C4-2B (cell line): ENCODE results near the gene NIFK.
"Not testable (repeated sequence)": the region's sequence is repeated elsewhere in the genome, so short reads cannot be mapped to it uniquely, and the experiment has no call there.

Source experiments
- H3K27ac ChIP-seq: fragments of 450-650 bp; 2 replicates; pipeline ENCODE4 v1.5.1; 2017
- CTCF ChIP-seq: fragments of 450-650 bp; conservative IDR thresholded peaks from 2 replicates; pipeline ENCODE4 v1.5.1; 2017; ENCODE audit warnings: mild to moderate bottlenecking
- ZFX ChIP-seq: fragments of 450-650 bp; IDR thresholded peaks from 2 replicates; pipeline ENCODE4 v1.6.1; 2017

The NIFK gene

GRCh38 chr2:121754851-121755236 lies 18.2 kb upstream of the NIFK start:
- TF ChIP-seq ZFX, result no peak
- no peak for TF ChIP-seq CTCF
- no peak overlapping the region for H3K27ac ChIP-seq

DNA sequence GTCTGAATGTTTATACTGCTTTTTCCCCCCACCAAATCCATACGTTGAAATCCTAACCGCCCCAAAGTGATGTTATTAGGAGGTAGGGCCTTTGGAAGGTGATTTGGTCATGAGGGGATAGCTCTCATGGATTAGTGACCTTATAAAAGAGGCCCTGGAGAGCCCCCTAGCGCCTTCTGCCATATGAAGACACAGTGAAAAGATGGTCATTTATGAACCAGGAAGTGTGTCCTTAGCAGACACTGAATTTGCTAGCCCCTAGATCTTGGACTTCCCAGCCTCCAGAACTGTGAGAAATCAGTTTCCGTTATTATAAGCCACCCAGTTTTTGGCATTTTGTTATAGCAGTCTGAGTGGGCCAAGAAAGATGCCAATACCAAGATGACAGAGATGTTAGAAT lies 11.5 kb upstream of the NIFK start:
- no peak overlapping the region for H3K27ac ChIP-seq

DNA sequence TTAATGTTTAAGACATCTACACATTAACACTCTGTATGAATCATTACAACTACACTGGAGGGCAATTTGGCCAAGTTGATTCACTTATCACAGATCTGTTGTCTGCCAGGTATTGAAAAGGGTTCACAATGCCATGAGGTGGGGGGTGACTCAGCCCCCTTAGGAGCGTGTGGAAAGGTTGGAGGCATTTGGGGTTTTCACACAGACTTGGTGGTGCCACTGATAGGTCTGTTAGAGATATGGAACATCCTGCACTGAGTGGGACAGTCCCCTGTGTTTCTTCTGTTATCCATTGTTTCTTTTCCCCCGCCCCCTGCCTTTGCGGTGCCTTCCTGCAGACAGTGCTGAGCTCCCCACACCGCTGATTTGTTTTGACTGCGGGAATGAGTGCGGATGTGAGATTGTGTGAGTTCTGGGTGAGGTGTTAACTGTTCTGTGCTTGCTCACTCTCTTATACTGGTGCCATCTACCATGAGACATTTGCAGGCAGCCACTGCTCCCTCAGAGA lies 9.4 kb upstream of the NIFK start:
- no peak overlapping the region for H3K27ac ChIP-seq
- TF ChIP-seq ZFX (no peak), CTCF (no peak)

More for the DNA sequence above, 11.5 kb upstream of the NIFK start:
- peak; percentile 48 for TF ChIP-seq CTCF
- no peak for TF ChIP-seq ZFX

DNA sequence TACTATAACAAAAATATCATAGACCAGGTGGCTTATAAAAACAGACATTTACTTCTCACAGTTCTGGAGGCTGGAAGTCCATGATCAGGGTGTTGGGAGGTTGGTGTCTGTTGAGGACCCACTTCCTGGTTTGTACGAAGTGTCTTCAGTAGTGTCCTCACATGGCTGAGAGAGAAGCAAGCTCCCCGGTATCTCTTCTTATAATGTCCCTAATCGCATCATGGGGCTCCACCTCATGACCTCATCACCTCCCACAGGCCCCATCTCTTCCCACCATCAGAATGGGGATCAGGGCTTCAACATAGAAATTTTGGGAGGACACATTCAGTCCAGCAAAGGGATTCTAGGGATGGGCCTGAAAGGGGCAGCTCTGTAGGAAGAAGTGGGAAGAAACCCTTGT lies 4.8 kb upstream of the NIFK start:
- no peak for TF ChIP-seq CTCF
- TF ChIP-seq ZFX, result no peak
- no peak overlapping the region for H3K27ac ChIP-seq

DNA sequence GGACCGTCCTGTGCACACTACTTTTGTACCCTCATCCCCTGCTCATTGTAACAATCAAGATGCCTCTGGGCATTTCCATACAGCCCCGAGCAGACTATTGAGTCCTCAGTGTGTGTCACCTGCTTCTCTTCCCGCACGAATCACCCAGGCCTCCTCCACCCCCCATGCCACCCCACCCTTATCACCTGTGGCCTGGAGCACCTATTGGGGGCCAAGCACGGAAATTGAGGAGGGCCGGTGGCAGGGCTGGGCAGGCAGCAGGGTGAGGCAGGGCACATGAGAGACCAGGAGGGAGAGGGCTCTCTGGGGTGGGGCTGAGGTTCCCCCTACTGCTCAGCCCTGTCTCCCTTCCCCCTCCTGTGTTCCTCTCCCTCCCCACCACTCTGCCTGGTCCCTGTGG lies 4.3 kb upstream of the NIFK start:
- H3K27ac ChIP-seq, result no peak overlapping the region
- no peak for TF ChIP-seq CTCF
- no peak for TF ChIP-seq ZFX

GRCh38 chr2:121736140-121736461 lies 574 bp downstream of the NIFK start:
- H3K27ac ChIP-seq, result peak overlapping the region; percentile 97
- TF ChIP-seq ZFX (no peak), CTCF (no peak)

- H3K27ac ChIP-seq, result peak overlapping the region; percentile 97; the same call in 1 of the 2 replicates
- no peak for TF ChIP-seq ZFX
- TF ChIP-seq CTCF, result peak; percentile 42
Observed at GRCh38 chr2:121735518-121736074, 1.1 kb downstream of the NIFK start.

GRCh38 chr2:121734544-121734943 lies 2.1 kb downstream of the NIFK start:
- not testable (repeated sequence) for H3K27ac ChIP-seq
